CD4-positive, alpha-beta T cell (primary cell): ENCODE data around the gene ERG28. TPM values are rescaled to one million over a fixed set of nuclear protein-coding genes. Genes with fewer than 3 reads are reported as not detected.
"Not testable (repeated sequence)": the region's sequence is repeated elsewhere in the genome, so short reads cannot be mapped to it uniquely, and the experiment has no call there.

Experiments used
- ATAC-seq: fragments of 200-7000 bp; cut with Tn5 transposase; one replicate; pipeline ENCODE4 v1.10.0; 2022; ENCODE audit warnings: mild to moderate bottlenecking; ENCODE audit not compliant: poor library complexity
- CTCF ChIA-PET: fragments of 350-600 bp; sonication (Branson Sonifier 250); formaldehyde crosslinking; loops from one replicate; lab custom pipeline; 2021; ENCODE audit warnings: antibody characterized with exemption, inconsistent platforms; lab: Charles Lee
- POLR2A ChIA-PET: fragments of 350-600 bp; sonication (Branson Sonifier 250); formaldehyde crosslinking; loops from one replicate; lab custom pipeline; 2021; ENCODE audit warnings: antibody characterized with exemption, inconsistent platforms; lab: Charles Lee
- DNase-seq, 14 experiments: peaks; one replicate each; pipeline ENCODE4 v3.0.0-alpha.2; 2013 to 2020; ENCODE audit warnings: mixed read lengths in 2 of 14
- H3K27ac ChIP-seq, 2 donors: one replicate each; pipeline versions ENCODE4 v1.5.1 to v1.7.0; 2013; ENCODE audit warnings: low read length in 2 of 2, low read depth in 1 of 2, mild to moderate bottlenecking in 1 of 2
- H3K27me3 ChIP-seq, 2 experiments: 1 replicate in 1 of 2; 2 replicates in 1 of 2; pipeline versions ENCODE4 v1.6.1 to v1.7.0; 2013; ENCODE audit warnings: low read length in 2 of 2, control low read depth in 1 of 2, mild to moderate bottlenecking in 1 of 2, moderate library complexity in 1 of 2; ENCODE audit not compliant: insufficient read depth in 2 of 2, control insufficient read depth in 1 of 2
- H3K36me3 ChIP-seq: one replicate; pipeline ENCODE4 v1.6.1; 2013; ENCODE audit warnings: low read length, control low read depth; ENCODE audit not compliant: insufficient read depth
- H3K4me1 ChIP-seq: one replicate; pipeline ENCODE4 v1.6.1; 2013; ENCODE audit warnings: low read length, control low read depth; ENCODE audit not compliant: insufficient read depth
- H3K4me3 ChIP-seq: one replicate; pipeline ENCODE4 v1.5.1; 2013; ENCODE audit warnings: mild to moderate bottlenecking, low read length, moderate library complexity
- H3K9me3 ChIP-seq, 2 experiments: 1 replicate in 1 of 2; 2 replicates in 1 of 2; pipeline versions ENCODE4 v1.6.1 to v1.7.0; 2013; ENCODE audit warnings: low read length in 2 of 2, mild to moderate bottlenecking in 2 of 2, control low read depth in 1 of 2, moderate library complexity in 1 of 2; ENCODE audit not compliant: control insufficient read depth in 1 of 2, insufficient read depth in 1 of 2
- H3K27ac Mint-ChIP-seq: one replicate; pipeline ENCODE4 v1.8.0; 2020; ENCODE audit warnings: mixed read lengths
- H3K27me3 Mint-ChIP-seq: one replicate; pipeline ENCODE4 v1.8.0; 2021; ENCODE audit warnings: mixed read lengths
- H3K36me3 Mint-ChIP-seq: one replicate; pipeline ENCODE4 v1.8.0; 2021; ENCODE audit warnings: low read depth, mixed read lengths
- H3K4me1 Mint-ChIP-seq: one replicate; pipeline ENCODE4 v1.8.0; 2021; ENCODE audit warnings: low read depth, mixed read lengths
- H3K4me3 Mint-ChIP-seq: one replicate; pipeline ENCODE4 v1.8.0; 2020; ENCODE audit warnings: mild to moderate bottlenecking, mixed read lengths
- H3K9me3 Mint-ChIP-seq: one replicate; pipeline ENCODE4 v1.8.0; 2020; ENCODE audit warnings: mixed read lengths
- CTCF ChIP-seq: fragments of 200-600 bp; IDR thresholded peaks from one replicate; pipeline ENCODE4 v1.8.0; 2022; ENCODE audit warnings: antibody characterized with exemption, mild to moderate bottlenecking
- intact Hi-C, 2 experiments: fragments of 100-400 bp; cut with DNase I in 1 of 2; cut with micrococcal nuclease in 1 of 2; formaldehyde crosslinking; loops; one replicate each; pipeline versions ENCODE4 v1.15.1 to v1.9.0; 2023 to 2025; cut with DNase I, micrococcal nuclease
- total RNA-seq, 174 experiments: library from RNA in 2 of 174; stranded (reverse) in 2 of 174; gene quantifications; one replicate each; pipeline ENCODE4 v1.2.3 and lab custom pipeline; 2021 to 2026

ERG28 gene
- total RNA-seq, 2 experiments from 2014 or later: 5.7 to 5.8 TPM

- H3K9me3 ChIP-seq: peaks cover 0 to 4% of the 10 kb centered on the region in 2 experiments
- intact Hi-C loops: no loop called here
- no peaks in the 10 kb centered on the region for H3K27me3 Mint-ChIP-seq
- H3K27ac Mint-ChIP-seq: no peak overlapping the region
- no peak for ATAC-seq
- no peak for TF ChIP-seq CTCF
- H3K27me3 ChIP-seq: no peaks in the 10 kb centered on the region
- peaks cover 6% of the 10 kb centered on the region for H3K9me3 Mint-ChIP-seq
- no peaks in the 10 kb centered on the region for H3K4me1 ChIP-seq
- peaks cover 12% of the 10 kb centered on the region for H3K36me3 ChIP-seq
- H3K4me3 Mint-ChIP-seq: no peak overlapping the region
- no peaks in the 10 kb centered on the region for H3K4me1 Mint-ChIP-seq
- no peak for DNase-seq
- ChIA-PET CTCF (no interaction called here), POLR2A (no interaction called here)
- no peak overlapping the region for H3K4me3 ChIP-seq
- H3K27ac ChIP-seq: no peak overlapping the region
- peaks cover 92% of the 10 kb centered on the region for H3K36me3 Mint-ChIP-seq
Observed at GRCh38 chr14:75697918-75698317, 37.2 kb upstream of the ERG28 start.

- intact Hi-C loops: no loop called here
- H3K27ac Mint-ChIP-seq: no peak overlapping the region
- DNase-seq (no peak), ATAC-seq (no peak)
- POLR2A ChIA-PET: no interaction called here
- H3K27me3 Mint-ChIP-seq: no peaks in the 10 kb centered on the region
- TF ChIP-seq CTCF: no peak
- Histone ChIP-seq H3K9me3 (peaks cover 0 to 4% of the 10 kb centered on the region in 2 experiments), H3K27ac (no peak overlapping the region), H3K4me3 (no peak overlapping the region), H3K36me3 (peaks cover 9% of the 10 kb centered on the region), H3K4me1 (no peaks in the 10 kb centered on the region), H3K27me3 (no peaks in the 10 kb centered on the region)
- H3K4me1 Mint-ChIP-seq: no peaks in the 10 kb centered on the region
- H3K4me3 Mint-ChIP-seq: no peak overlapping the region
- H3K36me3 Mint-ChIP-seq: peaks cover 93% of the 10 kb centered on the region
- CTCF ChIA-PET: no interaction called here
- H3K9me3 Mint-ChIP-seq: peaks cover 6% of the 10 kb centered on the region
Observed at GRCh38 chr14:75697386-75697785, 36.7 kb upstream of the ERG28 start.

- peaks cover 97% of the 10 kb centered on the region for H3K36me3 Mint-ChIP-seq
- H3K9me3 ChIP-seq, H3K27me3 Mint-ChIP-seq, H3K4me1 Mint-ChIP-seq, H3K27ac Mint-ChIP-seq, intact Hi-C loops, H3K27ac ChIP-seq, H3K27me3 ChIP-seq, H3K4me1 ChIP-seq, POLR2A ChIA-PET, DNase-seq, ATAC-seq, CTCF ChIA-PET, H3K4me3 Mint-ChIP-seq, H3K9me3 Mint-ChIP-seq, H3K4me3 ChIP-seq: not testable (repeated sequence)
- peaks cover 27% of the 10 kb centered on the region for H3K36me3 ChIP-seq
Observed at GRCh38 chr14:75695025-75695424, 34.3 kb upstream of the ERG28 start.

- ATAC-seq: no peak
Observed at GRCh38 chr14:75690010-75690409, 29.3 kb upstream of the ERG28 start.

More at GRCh38 chr14:75690010-75690409, 29.3 kb upstream of the ERG28 start:
- Histone ChIP-seq H3K27ac (no peak overlapping the region), H3K9me3 (peaks cover 0 to 4% of the 10 kb centered on the region in 2 experiments), H3K4me3 (no peak overlapping the region), H3K36me3 (peaks cover 22% of the 10 kb centered on the region), H3K27me3 (no peaks in the 10 kb centered on the region), H3K4me1 (no peaks in the 10 kb centered on the region)
- no peak for DNase-seq
- no peak for TF ChIP-seq CTCF
- CTCF ChIA-PET: no interaction called here
- H3K4me3 Mint-ChIP-seq: no peak overlapping the region
- no peaks in the 10 kb centered on the region for H3K4me1 Mint-ChIP-seq
- peaks cover 6% of the 10 kb centered on the region for H3K9me3 Mint-ChIP-seq
- POLR2A ChIA-PET: no interaction called here
- no peak overlapping the region for H3K27ac Mint-ChIP-seq
- peaks cover 77% of the 10 kb centered on the region for H3K36me3 Mint-ChIP-seq
- intact Hi-C loops: no loop called here
- no peaks in the 10 kb centered on the region for H3K27me3 Mint-ChIP-seq
